ENCODE measurements around the gene GABPB2. TPM values are rescaled to one million over a fixed set of nuclear protein-coding genes. Genes with fewer than 3 reads are reported as not detected.

GABPB2 gene
- total RNA-seq, 3 donors from 2014 or later: 15.1 to 18.7 (median 18.6) TPM

GRCh38 chr1:151165738-151166504 is 95.4 kb downstream of the GABPB2 start, which contains the start of the genes LYSMD1 and SCNM1:
Gene LYSMD1 (minus strand): TSS chr1:151165902. CDS start chr1:151165258, 644 bp downstream.
Gene SCNM1 (plus strand): TSS chr1:151166144. CDS start chr1:151166153, 9 bp downstream.
- no peaks in the 10 kb centered on the region for H3K9me3 ChIP-seq
- no peaks in the 10 kb centered on the region for H3K36me3 ChIP-seq (ENCODE audit: low read depth)
- H3K4me3 ChIP-seq: peak within 1 kb of the TSS; percentile 42
- ATAC-seq (peak; percentile 98), DNase-seq (peak; percentile 95 to 99 (median 97))
- no peak for TF ChIP-seq CTCF (IDR thresholded peaks at IDR 0.05)
- peaks cover 11% of the 10 kb centered on the region for H3K4me1 ChIP-seq (ENCODE audit: low read depth)
- intact Hi-C loops (cut with DNase I, micrococcal nuclease): no loop called here

GRCh38 chr1:151166505-151166956 is 96.0 kb downstream of the GABPB2 start:
- peak; percentile 24 for ATAC-seq
- Histone ChIP-seq H3K9me3 (no peaks in the 10 kb centered on the region), H3K4me1 (ENCODE audit: low read depth) (peaks cover 11% of the 10 kb centered on the region), H3K4me3 (peak overlapping the region; percentile 42), H3K36me3 (ENCODE audit: low read depth) (no peaks in the 10 kb centered on the region)
- no peak for DNase-seq
- intact Hi-C loops (cut with DNase I, micrococcal nuclease): no loop called here
- no peak for TF ChIP-seq CTCF (IDR thresholded peaks at IDR 0.05)

- DNase-seq (no peak), ATAC-seq (no peak)
- intact Hi-C loops (cut with DNase I, micrococcal nuclease): no loop called here
- Histone ChIP-seq H3K36me3 (ENCODE audit: low read depth) (no peaks in the 10 kb centered on the region), H3K4me3 (no peak overlapping the region), H3K9me3 (no peaks in the 10 kb centered on the region), H3K4me1 (ENCODE audit: low read depth) (peaks cover 11% of the 10 kb centered on the region)
- no peak for TF ChIP-seq CTCF (IDR thresholded peaks at IDR 0.05)
Measured at GRCh38 chr1:151167116-151167515, 96.6 kb downstream of the GABPB2 start.

GRCh38 chr1:151171190-151171589 is 100.6 kb downstream of the GABPB2 start:
- intact Hi-C loops (cut with DNase I, micrococcal nuclease): no loop called here
- ATAC-seq: no peak
- H3K4me1 ChIP-seq (ENCODE audit: low read depth): peaks cover 7% of the 10 kb centered on the region
- H3K9me3 ChIP-seq: no peaks in the 10 kb centered on the region
- no peak overlapping the region for H3K4me3 ChIP-seq
- TF ChIP-seq CTCF (IDR thresholded peaks at IDR 0.05): no peak
- no peaks in the 10 kb centered on the region for H3K36me3 ChIP-seq (ENCODE audit: low read depth)
- DNase-seq: no peak

Other genes starting within 250 kb of the GABPB2 start
- 10 to 100 TPM; 42.1 to 54.6 (median 42.7) TPM for gene ARNT, start 194.2 kb upstream of the GABPB2 start, total RNA-seq
- not detected for gene CTXND2, start 183.6 kb upstream of the GABPB2 start, total RNA-seq
- 10 to 100 TPM; 35.4 to 49.4 (median 42.8) TPM for gene SETDB1, start 144.4 kb upstream of the GABPB2 start, total RNA-seq
- 100 to 1,000 TPM; 142 to 209 (median 186) TPM for gene CERS2, start 95.9 kb upstream of the GABPB2 start, total RNA-seq
- not detected for gene ANXA9, start 88.5 kb upstream of the GABPB2 start, total RNA-seq
- gene MINDY1, start 63.9 kb upstream of the GABPB2 start, total RNA-seq: 10 to 100 TPM; 44.5 to 52.0 (median 51.8) TPM
- 10 to 100 TPM; 21.3 to 27.5 (median 23.3) TPM for gene PRUNE1, start 62.3 kb upstream of the GABPB2 start, total RNA-seq
- 1 to 10 TPM in 1 of 3 donors, under 1 TPM in 2; 0.41 to 1.1 (median 0.63) TPM for gene BNIPL, start 34.2 kb upstream of the GABPB2 start, total RNA-seq
- gene C1orf56, start 23.0 kb upstream of the GABPB2 start, total RNA-seq: 1 to 10 TPM; 1.3 to 4.0 (median 1.3) TPM
- 10 to 100 TPM; 69.2 to 78.5 (median 73.5) TPM for gene CDC42SE1, start 11.1 kb upstream of the GABPB2 start, total RNA-seq
- gene MLLT11, start 10.4 kb upstream of the GABPB2 start, total RNA-seq: 1 to 10 TPM in 1 of 3 donors, under 1 TPM in 2; 0.09 to 5.4 (median 0.65) TPM
- 1 to 10 TPM; 1.9 to 9.3 (median 4.3) TPM for gene SEMA6C, start 75.9 kb downstream of the GABPB2 start, total RNA-seq
- 1 to 10 TPM; 1.3 to 2.8 (median 2.5) TPM for gene TNFAIP8L2, start 85.9 kb downstream of the GABPB2 start, total RNA-seq
- gene LYSMD1, start 95.1 kb downstream of the GABPB2 start, total RNA-seq: 10 to 100 TPM in 2 of 3 donors, 1 to 10 TPM in 1; 7.6 to 14.0 (median 10.0) TPM
- 10 to 100 TPM; 27.9 to 37.8 (median 28.1) TPM for gene SCNM1, start 95.4 kb downstream of the GABPB2 start, total RNA-seq
- 1 to 10 TPM in 2 of 3 donors, not detected in 1; 1.0 to 2.5 TPM for gene TMOD4, start 105.2 kb downstream of the GABPB2 start, total RNA-seq
- gene VPS72, start 119.4 kb downstream of the GABPB2 start, total RNA-seq: 10 to 100 TPM; 32.1 to 56.5 (median 35.3) TPM
- 10 to 100 TPM; 38.4 to 47.5 (median 39.2) TPM for gene PIP5K1A, start 127.8 kb downstream of the GABPB2 start, total RNA-seq
- gene PSMD4, start 184.0 kb downstream of the GABPB2 start, total RNA-seq: 100 to 1,000 TPM in 1 of 3 donors, 10 to 100 TPM in 2; 90.2 to 150 (median 95.1) TPM
- gene ZNF687, start 211.5 kb downstream of the GABPB2 start, total RNA-seq: 10 to 100 TPM; 22.6 to 31.8 (median 29.7) TPM

Measured in mucosa of descending colon (tissue), 3 donors.